ENCODE data around the gene POC1A. TPM values are rescaled to one million over a fixed set of nuclear protein-coding genes. Genes with fewer than 3 reads are reported as not detected.

Gene POC1A
- polyA plus RNA-seq, 1 of the 3 experiments (the other 2 are of a cell fraction), result 11.7 TPM

GRCh38 chr3:52052831-52053306 is 101.4 kb downstream of the POC1A start (continued):
- TF ChIP-seq, protein P1, sequence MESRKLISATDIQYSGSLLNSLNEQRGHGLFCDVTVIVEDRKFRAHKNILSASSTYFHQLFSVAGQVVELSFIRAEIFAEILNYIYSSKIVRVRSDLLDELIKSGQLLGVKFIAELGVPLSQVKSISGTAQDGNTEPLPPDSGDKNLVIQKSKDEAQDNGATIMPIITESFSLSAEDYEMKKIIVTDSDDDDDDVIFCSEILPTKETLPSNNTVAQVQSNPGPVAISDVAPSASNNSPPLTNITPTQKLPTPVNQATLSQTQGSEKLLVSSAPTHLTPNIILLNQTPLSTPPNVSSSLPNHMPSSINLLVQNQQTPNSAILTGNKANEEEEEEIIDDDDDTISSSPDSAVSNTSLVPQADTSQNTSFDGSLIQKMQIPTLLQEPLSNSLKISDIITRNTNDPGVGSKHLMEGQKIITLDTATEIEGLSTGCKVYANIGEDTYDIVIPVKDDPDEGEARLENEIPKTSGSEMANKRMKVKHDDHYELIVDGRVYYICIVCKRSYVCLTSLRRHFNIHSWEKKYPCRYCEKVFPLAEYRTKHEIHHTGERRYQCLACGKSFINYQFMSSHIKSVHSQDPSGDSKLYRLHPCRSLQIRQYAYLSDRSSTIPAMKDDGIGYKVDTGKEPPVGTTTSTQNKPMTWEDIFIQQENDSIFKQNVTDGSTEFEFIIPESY (IDR thresholded peaks at IDR 0.05; ENCODE audit: borderline replicate concordance, low read depth), result no peak
- no peak for TF ChIP-seq JUND (IDR thresholded peaks at IDR 0.05)
- no peak for TF ChIP-seq FOXM1 (IDR thresholded peaks at IDR 0.05; ENCODE audit: low read depth)
- TF ChIP-seq, protein P2, sequence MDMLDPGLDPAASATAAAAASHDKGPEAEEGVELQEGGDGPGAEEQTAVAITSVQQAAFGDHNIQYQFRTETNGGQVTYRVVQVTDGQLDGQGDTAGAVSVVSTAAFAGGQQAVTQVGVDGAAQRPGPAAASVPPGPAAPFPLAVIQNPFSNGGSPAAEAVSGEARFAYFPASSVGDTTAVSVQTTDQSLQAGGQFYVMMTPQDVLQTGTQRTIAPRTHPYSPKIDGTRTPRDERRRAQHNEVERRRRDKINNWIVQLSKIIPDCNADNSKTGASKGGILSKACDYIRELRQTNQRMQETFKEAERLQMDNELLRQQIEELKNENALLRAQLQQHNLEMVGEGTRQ (IDR thresholded peaks at IDR 0.05; ENCODE audit: borderline replicate concordance, low read depth, low read length), result no peak
- TF ChIP-seq, protein P3, sequence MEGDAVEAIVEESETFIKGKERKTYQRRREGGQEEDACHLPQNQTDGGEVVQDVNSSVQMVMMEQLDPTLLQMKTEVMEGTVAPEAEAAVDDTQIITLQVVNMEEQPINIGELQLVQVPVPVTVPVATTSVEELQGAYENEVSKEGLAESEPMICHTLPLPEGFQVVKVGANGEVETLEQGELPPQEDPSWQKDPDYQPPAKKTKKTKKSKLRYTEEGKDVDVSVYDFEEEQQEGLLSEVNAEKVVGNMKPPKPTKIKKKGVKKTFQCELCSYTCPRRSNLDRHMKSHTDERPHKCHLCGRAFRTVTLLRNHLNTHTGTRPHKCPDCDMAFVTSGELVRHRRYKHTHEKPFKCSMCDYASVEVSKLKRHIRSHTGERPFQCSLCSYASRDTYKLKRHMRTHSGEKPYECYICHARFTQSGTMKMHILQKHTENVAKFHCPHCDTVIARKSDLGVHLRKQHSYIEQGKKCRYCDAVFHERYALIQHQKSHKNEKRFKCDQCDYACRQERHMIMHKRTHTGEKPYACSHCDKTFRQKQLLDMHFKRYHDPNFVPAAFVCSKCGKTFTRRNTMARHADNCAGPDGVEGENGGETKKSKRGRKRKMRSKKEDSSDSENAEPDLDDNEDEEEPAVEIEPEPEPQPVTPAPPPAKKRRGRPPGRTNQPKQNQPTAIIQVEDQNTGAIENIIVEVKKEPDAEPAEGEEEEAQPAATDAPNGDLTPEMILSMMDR (IDR thresholded peaks at IDR 0.05), result peak; percentile 59
- TF ChIP-seq FOSL2 (IDR thresholded peaks at IDR 0.05; ENCODE audit: borderline replicate concordance, low read depth), result no peak
- peak; percentile 86 for TF ChIP-seq ELF1 (IDR thresholded peaks at IDR 0.05)
- peak; percentile 75 for TF ChIP-seq GABPA (IDR thresholded peaks at IDR 0.05; ENCODE audit: low read depth)
- TF ChIP-seq, protein P4, sequence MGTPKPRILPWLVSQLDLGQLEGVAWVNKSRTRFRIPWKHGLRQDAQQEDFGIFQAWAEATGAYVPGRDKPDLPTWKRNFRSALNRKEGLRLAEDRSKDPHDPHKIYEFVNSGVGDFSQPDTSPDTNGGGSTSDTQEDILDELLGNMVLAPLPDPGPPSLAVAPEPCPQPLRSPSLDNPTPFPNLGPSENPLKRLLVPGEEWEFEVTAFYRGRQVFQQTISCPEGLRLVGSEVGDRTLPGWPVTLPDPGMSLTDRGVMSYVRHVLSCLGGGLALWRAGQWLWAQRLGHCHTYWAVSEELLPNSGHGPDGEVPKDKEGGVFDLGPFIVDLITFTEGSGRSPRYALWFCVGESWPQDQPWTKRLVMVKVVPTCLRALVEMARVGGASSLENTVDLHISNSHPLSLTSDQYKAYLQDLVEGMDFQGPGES (IDR thresholded peaks at IDR 0.05; ENCODE audit: low read depth, low read length), result no peak
- no peak for TF ChIP-seq NFIC (IDR thresholded peaks at IDR 0.05; ENCODE audit: borderline replicate concordance)
- peak; percentile 65; the same call in 1 of the 2 replicates for TF ChIP-seq SIN3A (IDR thresholded peaks at IDR 0.05; ENCODE audit: borderline replicate concordance, low read depth, low read length)

DNA sequence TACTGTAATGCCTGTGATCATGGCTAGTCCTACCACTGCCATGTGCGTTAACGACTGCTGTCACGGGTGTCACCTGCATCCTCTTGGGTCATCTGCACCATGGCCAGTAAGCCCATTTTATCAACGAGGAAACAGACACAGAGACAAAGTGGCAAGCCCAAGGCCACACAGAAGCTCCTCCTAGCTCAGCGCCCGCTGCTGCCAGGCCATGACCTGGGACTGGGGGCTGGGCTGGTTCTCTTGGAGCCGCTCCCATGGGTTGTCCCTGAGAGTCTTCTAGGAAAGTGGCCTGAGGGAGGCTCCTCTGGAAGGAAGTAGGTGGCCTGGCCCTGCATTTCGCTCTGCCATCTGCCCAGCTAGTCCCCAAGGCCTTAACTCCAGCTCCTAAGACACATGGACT is 102.8 kb downstream of the POC1A start:
- CTCF ChIA-PET, result interaction anchor here (1.0 to 29.9 kb wide), 6 partner anchors 9 to 94 kb away, joined by 3 to 983 read pairs (median 90); partner anchors contain the start of gene ABHD14B
- H3K27ac ChIP-seq (ENCODE audit: low read depth in 2 of 2, low read length in 1 of 2), result peak overlapping the region; percentile 88 to 93; a peak in 3 of 4 replicates

More for the DNA sequence above, 102.8 kb downstream of the POC1A start:
- no peaks in the 10 kb centered on the region for H3K27me3 ChIP-seq (ENCODE audit: insufficient read depth)
- no peak overlapping the region for H3K9ac ChIP-seq
- no peaks in the 10 kb centered on the region for H3K9me3 ChIP-seq
- no peak for TF ChIP-seq TAF1 (IDR thresholded peaks at IDR 0.05; ENCODE audit: borderline replicate concordance, low read depth, low read length)
- H2AFZ ChIP-seq (ENCODE audit: low read depth), result no peak overlapping the region
- peaks cover 26 to 52% of the 10 kb centered on the region in 2 experiments for H3K36me3 ChIP-seq (replicated peaks in 1 of 2; ENCODE audit: control insufficient read depth in 1 of 2, insufficient read depth in 2 of 2, low read length in 1 of 2)
- H3K79me2 ChIP-seq (ENCODE audit: insufficient read depth), result peaks cover 83% of the 10 kb centered on the region
- DNase-seq, result no peak
- H3K4me1 ChIP-seq (ENCODE audit: control insufficient read depth in 1 of 2, insufficient read depth in 2 of 2, low read depth in 1 of 2, low read length in 1 of 2), result peaks cover 34 to 79% of the 10 kb centered on the region in 2 experiments
- H4K20me1 ChIP-seq (ENCODE audit: insufficient read depth), result no peaks in the 10 kb centered on the region
- H3K9me2 ChIP-seq, result no peaks in the 10 kb centered on the region
- WGBS (ENCODE audit: low lambda C conversion rate), result no CpG with 5 or more reads among the region's 8 CpGs
- peak overlapping the region in 1 of 2 experiments; percentile 94; a peak in 1 of 4 replicates for H3K4me3 ChIP-seq (ENCODE audit: low read depth in 2 of 2, low read length in 1 of 2)
- H3F3A ChIP-seq (replicated peaks; ENCODE audit: insufficient read depth), result peaks cover 46% of the 10 kb centered on the region
- POLR2A ChIA-PET, result interaction anchor here (0.5 to 6.5 kb wide), 9 partner anchors 8 to 226 kb away, joined by 3 to 86 read pairs (median 21); partner anchors contain the start of gene POC1A
- H3K4me2 ChIP-seq, result peak overlapping the region; percentile 91; the same call in 1 of the 2 replicates
